ENCODE measurements around the gene KRTAP23-1. TPM values are rescaled to one million over a fixed set of nuclear protein-coding genes. Genes with fewer than 3 reads are reported as not detected.

Gene KRTAP23-1
- total RNA-seq, 1 donor from 2014 or later: not detected

DNA sequence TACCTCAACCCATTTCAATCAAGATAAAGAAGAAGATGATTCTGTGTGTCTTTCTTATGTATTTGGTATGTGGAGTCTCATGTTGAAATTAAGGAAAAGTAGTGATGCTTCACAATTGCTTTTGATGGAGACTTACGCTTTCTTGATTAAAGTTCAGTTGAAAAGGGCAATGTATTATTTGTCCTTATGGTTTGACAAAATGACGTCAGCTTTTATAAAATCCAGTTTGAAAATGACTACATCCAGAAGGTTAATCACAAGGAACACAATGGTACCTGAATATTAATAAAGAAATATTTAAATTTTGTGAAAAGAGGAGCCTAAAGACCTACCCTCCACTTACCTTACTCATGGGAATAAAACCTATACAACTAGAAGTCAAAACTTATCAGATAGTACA lies 32.7 kb downstream of the KRTAP23-1 start:
- H3K36me3 ChIP-seq: no peaks in the 10 kb centered on the region
- TF ChIP-seq, protein P1, sequence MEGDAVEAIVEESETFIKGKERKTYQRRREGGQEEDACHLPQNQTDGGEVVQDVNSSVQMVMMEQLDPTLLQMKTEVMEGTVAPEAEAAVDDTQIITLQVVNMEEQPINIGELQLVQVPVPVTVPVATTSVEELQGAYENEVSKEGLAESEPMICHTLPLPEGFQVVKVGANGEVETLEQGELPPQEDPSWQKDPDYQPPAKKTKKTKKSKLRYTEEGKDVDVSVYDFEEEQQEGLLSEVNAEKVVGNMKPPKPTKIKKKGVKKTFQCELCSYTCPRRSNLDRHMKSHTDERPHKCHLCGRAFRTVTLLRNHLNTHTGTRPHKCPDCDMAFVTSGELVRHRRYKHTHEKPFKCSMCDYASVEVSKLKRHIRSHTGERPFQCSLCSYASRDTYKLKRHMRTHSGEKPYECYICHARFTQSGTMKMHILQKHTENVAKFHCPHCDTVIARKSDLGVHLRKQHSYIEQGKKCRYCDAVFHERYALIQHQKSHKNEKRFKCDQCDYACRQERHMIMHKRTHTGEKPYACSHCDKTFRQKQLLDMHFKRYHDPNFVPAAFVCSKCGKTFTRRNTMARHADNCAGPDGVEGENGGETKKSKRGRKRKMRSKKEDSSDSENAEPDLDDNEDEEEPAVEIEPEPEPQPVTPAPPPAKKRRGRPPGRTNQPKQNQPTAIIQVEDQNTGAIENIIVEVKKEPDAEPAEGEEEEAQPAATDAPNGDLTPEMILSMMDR (IDR thresholded peaks at IDR 0.05): no peak
- DNase-seq (no peak), ATAC-seq (no peak)
- H3K4me1 ChIP-seq: no peaks in the 10 kb centered on the region
- H3K27me3 ChIP-seq (ENCODE audit: low read depth): peaks cover 4% of the 10 kb centered on the region
- H3K27ac ChIP-seq: no peak overlapping the region
- intact Hi-C loops (cut with DNase I): no loop called here
- no peak overlapping the region for H3K4me3 ChIP-seq
- H3K9me3 ChIP-seq: no peaks in the 10 kb centered on the region

DNA sequence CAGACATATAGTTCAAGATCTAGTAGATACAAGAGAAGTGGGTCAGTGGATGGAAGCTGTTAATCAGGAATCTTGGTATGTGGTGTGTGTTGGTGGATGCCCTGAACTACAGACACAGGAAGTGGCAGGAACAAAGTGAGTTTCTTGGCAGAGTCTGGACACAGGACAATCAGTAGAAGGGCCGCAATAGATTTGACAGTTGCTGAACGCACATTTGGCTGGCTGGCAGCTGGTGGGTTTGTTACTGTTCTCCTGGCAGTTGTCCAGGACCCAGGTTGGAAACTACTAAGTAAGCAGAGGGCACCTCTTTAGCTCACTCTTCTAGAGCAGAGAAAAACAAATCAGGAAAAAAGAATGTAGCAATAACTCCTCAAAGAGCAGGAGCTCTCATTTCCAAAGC lies 41.5 kb downstream of the KRTAP23-1 start:
- H3K27ac ChIP-seq: no peak overlapping the region
- H3K9me3 ChIP-seq: no peaks in the 10 kb centered on the region
- TF ChIP-seq, protein P1 (IDR thresholded peaks at IDR 0.05): no peak
- no peak for DNase-seq
- no peaks in the 10 kb centered on the region for H3K4me1 ChIP-seq
- no peaks in the 10 kb centered on the region for H3K36me3 ChIP-seq
- no peak overlapping the region for H3K4me3 ChIP-seq
- ATAC-seq: no peak
- no peaks in the 10 kb centered on the region for H3K27me3 ChIP-seq (ENCODE audit: low read depth)
- intact Hi-C loops (cut with DNase I): no loop called here

DNA sequence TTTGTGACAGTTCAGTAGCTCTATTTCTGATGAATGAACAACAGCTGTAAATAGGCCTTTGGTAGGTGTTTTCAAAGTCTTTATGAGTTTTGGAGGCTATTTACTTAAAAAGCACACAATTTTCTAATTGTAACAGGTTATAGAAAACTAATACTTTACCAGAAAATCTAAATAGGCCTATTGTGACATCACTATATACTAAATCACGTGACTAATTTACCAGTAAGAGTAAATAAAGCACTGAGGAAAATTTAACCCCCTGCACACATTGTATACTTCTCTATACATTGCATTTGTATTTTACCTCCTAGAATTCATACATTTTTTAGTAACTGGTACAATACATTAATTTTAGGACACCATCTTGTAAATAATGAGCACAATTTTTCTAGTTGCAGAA lies 43.3 kb downstream of the KRTAP23-1 start:
- H3K27me3 ChIP-seq (ENCODE audit: low read depth): no peaks in the 10 kb centered on the region
- no peak overlapping the region for H3K4me3 ChIP-seq
- no peaks in the 10 kb centered on the region for H3K4me1 ChIP-seq
- TF ChIP-seq, protein P1 (IDR thresholded peaks at IDR 0.05): no peak
- no peak for ATAC-seq
- no peak for DNase-seq
- H3K27ac ChIP-seq: no peak overlapping the region
- intact Hi-C loops (cut with DNase I): no loop called here
- H3K9me3 ChIP-seq: no peaks in the 10 kb centered on the region
- no peaks in the 10 kb centered on the region for H3K36me3 ChIP-seq

Small RNAs within 50 kb of the gene (microRNA-seq; reads per million reads assigned to microRNA genes)
- not detected for gene MIR4327 (ENCODE audit: borderline number of aligned reads)

Other genes with a start within 250 kb of the KRTAP23-1 start
- not detected for gene CLDN17, start 181.8 kb downstream of the KRTAP23-1 start, total RNA-seq
- gene CLDN8, start 132.5 kb downstream of the KRTAP23-1 start, total RNA-seq: 2.9 TPM
- not detected for gene KRTAP24-1, start 65.7 kb downstream of the KRTAP23-1 start, total RNA-seq
- gene KRTAP25-1, start 59.1 kb downstream of the KRTAP23-1 start, total RNA-seq: not detected
- gene KRTAP26-1, start 28.3 kb downstream of the KRTAP23-1 start, total RNA-seq: not detected
- not detected for gene KRTAP27-1, start 10.9 kb downstream of the KRTAP23-1 start, total RNA-seq
- gene KRTAP13-2, start 23.7 kb upstream of the KRTAP23-1 start, total RNA-seq: not detected
- gene KRTAP13-1, start 47.4 kb upstream of the KRTAP23-1 start, total RNA-seq: not detected
- not detected for gene KRTAP13-3, start 77.3 kb upstream of the KRTAP23-1 start, total RNA-seq
- gene KRTAP13-4, start 81.6 kb upstream of the KRTAP23-1 start, total RNA-seq: not detected
- not detected for gene KRTAP15-1, start 91.7 kb upstream of the KRTAP23-1 start, total RNA-seq
- gene KRTAP19-1, start 131.8 kb upstream of the KRTAP23-1 start, total RNA-seq: not detected
- not detected for gene KRTAP19-2, start 138.8 kb upstream of the KRTAP23-1 start, total RNA-seq
- not detected for gene KRTAP19-3, start 143.4 kb upstream of the KRTAP23-1 start, total RNA-seq
- gene KRTAP19-4, start 148.6 kb upstream of the KRTAP23-1 start, total RNA-seq: not detected
- gene KRTAP19-5, start 153.5 kb upstream of the KRTAP23-1 start, total RNA-seq: not detected
- not detected for gene KRTAP19-6, start 193.3 kb upstream of the KRTAP23-1 start, total RNA-seq
- not detected for gene KRTAP19-7, start 212.7 kb upstream of the KRTAP23-1 start, total RNA-seq
- not detected for gene KRTAP22-2, start 241.8 kb upstream of the KRTAP23-1 start, total RNA-seq
- gene KRTAP6-3, start 243.8 kb upstream of the KRTAP23-1 start, total RNA-seq: not detected

Measured in lower lobe of right lung (tissue), 2 donors.